ENCODE data around the gene PPDPF.

Gene PPDPF

GRCh38 chr20:63529861-63530787 lies 9.6 kb downstream of the PPDPF start:
- Histone ChIP-seq H3K36me3 (ENCODE audit: control insufficient read depth, insufficient read depth, low read length) (no peaks in the 10 kb centered on the region), H3K79me2 (no peaks in the 10 kb centered on the region), H3K9ac (no peak overlapping the region), H3K4me2 (ENCODE audit: low read length) (no peak overlapping the region), H3K27ac (no peak overlapping the region), H2AFZ (no peak overlapping the region), H3K4me1 (no peaks in the 10 kb centered on the region), H3K9me3 (ENCODE audit: control insufficient read depth, low read length) (no peaks in the 10 kb centered on the region), H3K4me3 (ENCODE audit: low read depth, low read length) (no peak overlapping the region), H3K27me3 (ENCODE audit: control insufficient read depth, insufficient read depth, low read length) (no peaks in the 10 kb centered on the region)
- no peak for TF ChIP-seq CTCF (IDR thresholded peaks at IDR 0.05)

GRCh38 chr20:63530788-63531160 lies 10.2 kb downstream of the PPDPF start:
- no peak overlapping the region for H2AFZ ChIP-seq
- H3K9ac ChIP-seq: no peak overlapping the region
- no peaks in the 10 kb centered on the region for H3K36me3 ChIP-seq (ENCODE audit: control insufficient read depth, insufficient read depth, low read length)
- H3K4me2 ChIP-seq (ENCODE audit: low read length): no peak overlapping the region
- no peaks in the 10 kb centered on the region for H3K9me3 ChIP-seq (ENCODE audit: control insufficient read depth, low read length)
- H3K27ac ChIP-seq: no peak overlapping the region
- no peak overlapping the region for H3K4me3 ChIP-seq (ENCODE audit: low read depth, low read length)
- no peak for TF ChIP-seq CTCF (IDR thresholded peaks at IDR 0.05)
- H3K79me2 ChIP-seq: no peaks in the 10 kb centered on the region
- H3K27me3 ChIP-seq (ENCODE audit: control insufficient read depth, insufficient read depth, low read length): no peaks in the 10 kb centered on the region
- H3K4me1 ChIP-seq: no peaks in the 10 kb centered on the region

DNA sequence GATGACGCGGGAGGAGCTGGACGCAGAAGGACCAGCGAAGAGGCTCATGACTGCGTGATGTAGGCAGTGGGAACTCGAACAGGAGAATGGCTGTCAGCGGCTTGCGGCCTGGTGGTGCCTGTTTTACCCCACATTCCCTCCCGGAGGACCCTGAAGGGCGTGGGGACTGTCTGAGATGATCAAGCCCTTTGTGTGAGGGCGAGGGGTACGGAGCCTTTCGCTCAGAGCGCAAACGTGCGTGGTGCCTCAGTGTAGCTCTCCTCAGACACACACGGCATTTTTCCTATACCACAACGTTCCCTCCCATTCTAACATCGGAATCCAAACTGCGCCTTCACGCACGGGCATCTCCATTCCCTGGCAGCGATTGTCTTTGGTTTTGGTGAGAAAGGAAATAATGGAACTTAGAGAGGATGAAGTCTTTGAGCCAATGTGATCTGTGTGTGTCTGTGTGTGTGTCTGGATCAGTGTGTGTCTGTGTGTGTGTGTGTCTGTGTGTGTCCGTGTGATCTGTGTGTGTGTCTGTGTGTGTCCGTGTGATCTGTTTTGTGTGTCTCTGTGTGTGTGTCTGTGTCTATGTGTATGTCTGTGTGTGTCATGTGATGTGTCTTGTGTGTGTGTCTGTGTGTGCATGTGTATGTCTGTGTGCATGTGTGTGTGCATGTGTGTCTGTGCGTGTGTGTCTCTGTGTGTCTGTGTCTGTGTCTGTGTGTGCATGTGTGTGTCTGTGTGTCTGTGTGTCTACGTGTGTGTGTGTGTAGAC lies 11.3 kb downstream of the PPDPF start:
- H3K4me1 ChIP-seq: no peaks in the 10 kb centered on the region
- H3K4me2 ChIP-seq (ENCODE audit: low read length): no peak overlapping the region
- H3K4me3 ChIP-seq (ENCODE audit: low read depth, low read length): no peak overlapping the region
- H3K9me3 ChIP-seq (ENCODE audit: control insufficient read depth, low read length): no peaks in the 10 kb centered on the region
- H3K27ac ChIP-seq: no peak overlapping the region
- no peaks in the 10 kb centered on the region for H3K36me3 ChIP-seq (ENCODE audit: control insufficient read depth, insufficient read depth, low read length)
- H3K79me2 ChIP-seq: no peaks in the 10 kb centered on the region
- no peak overlapping the region for H2AFZ ChIP-seq
- TF ChIP-seq CTCF (IDR thresholded peaks at IDR 0.05): no peak
- no peak overlapping the region for H3K9ac ChIP-seq
- no peaks in the 10 kb centered on the region for H3K27me3 ChIP-seq (ENCODE audit: control insufficient read depth, insufficient read depth, low read length)

GRCh38 chr20:63532449-63532971 lies 11.9 kb downstream of the PPDPF start:
- Histone ChIP-seq H3K4me2 (ENCODE audit: low read length) (no peak overlapping the region), H3K9ac (no peak overlapping the region), H3K9me3 (ENCODE audit: control insufficient read depth, low read length) (no peaks in the 10 kb centered on the region), H3K36me3 (ENCODE audit: control insufficient read depth, insufficient read depth, low read length) (no peaks in the 10 kb centered on the region), H3K4me3 (ENCODE audit: low read depth, low read length) (no peak overlapping the region), H3K27ac (no peak overlapping the region), H3K4me1 (no peaks in the 10 kb centered on the region), H2AFZ (no peak overlapping the region), H3K27me3 (ENCODE audit: control insufficient read depth, insufficient read depth, low read length) (no peaks in the 10 kb centered on the region), H3K79me2 (no peaks in the 10 kb centered on the region)
- TF ChIP-seq CTCF (IDR thresholded peaks at IDR 0.05): no peak
